Cardiac muscle cell (in vitro differentiated cells and primary cell): ENCODE data around the gene MUSTN1. TPM values are rescaled to one million over a fixed set of nuclear protein-coding genes. Genes with fewer than 3 reads are reported as not detected.

Experiments used
- DNase-seq, 2 donors: peaks; one replicate each; pipeline versions ENCODE4 v3.0.0 to v3.0.0-alpha.2; 2010 to 2017; ENCODE audit warnings: low read depth in 1 of 2, low spot score in 1 of 2
- H3K27ac ChIP-seq: fragments of 200-600 bp; sonication (generic); 2 replicates; pipeline ENCODE4 v1.5.1; 2016
- H3K27me3 ChIP-seq: fragments of 200-600 bp; sonication (generic); 2 replicates; pipeline ENCODE4 v1.6.0; 2016; ENCODE audit warnings: control low read depth
- H3K36me3 ChIP-seq: fragments of 200-600 bp; sonication (generic); 2 replicates; pipeline ENCODE4 v1.5.1; 2016; ENCODE audit warnings: control low read depth
- H3K4me1 ChIP-seq: fragments of 200-600 bp; sonication (generic); 2 replicates; pipeline ENCODE4 v1.8.1; 2017; ENCODE audit warnings: low read depth, mild to moderate bottlenecking, mixed run types
- H3K4me3 ChIP-seq: fragments of 200-600 bp; sonication (generic); 2 replicates; pipeline ENCODE4 v1.5.1; 2016; ENCODE audit warnings: mild to moderate bottlenecking
- H3K9me3 ChIP-seq: fragments of 200-600 bp; sonication (generic); 2 replicates; pipeline ENCODE4 v1.5.1; 2017; ENCODE audit warnings: low read depth, mild to moderate bottlenecking, control low read depth
- polyA plus RNA-seq: library from polyadenylated mRNA; unstranded; fragments of >200 nt; fragmentation: Nextera tagmentation; extraction: Ambion mirVana; gene quantifications from 2 replicates; pipeline ENCODE4 v1.2.1, GENCODE V29; 2016
- total RNA-seq: library from RNA; depleted of rRNA; stranded (reverse); fragments of >200 nt; gene quantifications from 2 replicates; pipeline ENCODE4 v1.2.3, GENCODE V29; 2016
- TF ChIP-seq, protein P1 (sequence below): IDR thresholded peaks from 2 replicates; pipeline ENCODE4 v1.5.1; 2012; ENCODE audit warnings: low read depth, mild to moderate bottlenecking, low read length

The MUSTN1 gene
- total and polyA plus RNA-seq, 2 experiments from 2014 or later: not detected

DNA sequence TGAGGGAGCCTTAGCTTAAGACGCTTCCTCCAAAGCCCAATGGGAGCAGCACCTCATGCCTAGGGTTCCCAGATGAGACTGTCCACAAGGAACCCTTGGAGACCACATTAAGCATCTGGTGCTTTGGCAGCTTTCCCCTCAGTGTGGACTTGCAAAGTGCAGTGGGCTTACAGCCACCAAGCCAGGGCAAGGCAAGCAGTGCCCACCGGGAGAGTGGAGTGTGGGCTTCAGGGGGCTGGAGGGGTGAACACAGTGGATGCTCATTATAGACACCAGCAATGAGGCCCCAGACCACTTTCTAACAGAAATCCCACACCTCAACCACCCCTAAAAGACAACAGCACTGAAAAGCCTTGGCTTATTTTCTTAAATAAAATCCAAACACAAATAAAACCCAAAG, 9.1 kb upstream of the MUSTN1 start:
- Histone ChIP-seq H3K27me3 (no peaks in the 10 kb centered on the region), H3K27ac (no peak overlapping the region), H3K4me3 (no peak overlapping the region), H3K36me3 (no peaks in the 10 kb centered on the region), H3K9me3 (no peaks in the 10 kb centered on the region), H3K4me1 (no peaks in the 10 kb centered on the region)
- TF ChIP-seq, protein P1, sequence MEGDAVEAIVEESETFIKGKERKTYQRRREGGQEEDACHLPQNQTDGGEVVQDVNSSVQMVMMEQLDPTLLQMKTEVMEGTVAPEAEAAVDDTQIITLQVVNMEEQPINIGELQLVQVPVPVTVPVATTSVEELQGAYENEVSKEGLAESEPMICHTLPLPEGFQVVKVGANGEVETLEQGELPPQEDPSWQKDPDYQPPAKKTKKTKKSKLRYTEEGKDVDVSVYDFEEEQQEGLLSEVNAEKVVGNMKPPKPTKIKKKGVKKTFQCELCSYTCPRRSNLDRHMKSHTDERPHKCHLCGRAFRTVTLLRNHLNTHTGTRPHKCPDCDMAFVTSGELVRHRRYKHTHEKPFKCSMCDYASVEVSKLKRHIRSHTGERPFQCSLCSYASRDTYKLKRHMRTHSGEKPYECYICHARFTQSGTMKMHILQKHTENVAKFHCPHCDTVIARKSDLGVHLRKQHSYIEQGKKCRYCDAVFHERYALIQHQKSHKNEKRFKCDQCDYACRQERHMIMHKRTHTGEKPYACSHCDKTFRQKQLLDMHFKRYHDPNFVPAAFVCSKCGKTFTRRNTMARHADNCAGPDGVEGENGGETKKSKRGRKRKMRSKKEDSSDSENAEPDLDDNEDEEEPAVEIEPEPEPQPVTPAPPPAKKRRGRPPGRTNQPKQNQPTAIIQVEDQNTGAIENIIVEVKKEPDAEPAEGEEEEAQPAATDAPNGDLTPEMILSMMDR: no peak
- DNase-seq: no peak

DNA sequence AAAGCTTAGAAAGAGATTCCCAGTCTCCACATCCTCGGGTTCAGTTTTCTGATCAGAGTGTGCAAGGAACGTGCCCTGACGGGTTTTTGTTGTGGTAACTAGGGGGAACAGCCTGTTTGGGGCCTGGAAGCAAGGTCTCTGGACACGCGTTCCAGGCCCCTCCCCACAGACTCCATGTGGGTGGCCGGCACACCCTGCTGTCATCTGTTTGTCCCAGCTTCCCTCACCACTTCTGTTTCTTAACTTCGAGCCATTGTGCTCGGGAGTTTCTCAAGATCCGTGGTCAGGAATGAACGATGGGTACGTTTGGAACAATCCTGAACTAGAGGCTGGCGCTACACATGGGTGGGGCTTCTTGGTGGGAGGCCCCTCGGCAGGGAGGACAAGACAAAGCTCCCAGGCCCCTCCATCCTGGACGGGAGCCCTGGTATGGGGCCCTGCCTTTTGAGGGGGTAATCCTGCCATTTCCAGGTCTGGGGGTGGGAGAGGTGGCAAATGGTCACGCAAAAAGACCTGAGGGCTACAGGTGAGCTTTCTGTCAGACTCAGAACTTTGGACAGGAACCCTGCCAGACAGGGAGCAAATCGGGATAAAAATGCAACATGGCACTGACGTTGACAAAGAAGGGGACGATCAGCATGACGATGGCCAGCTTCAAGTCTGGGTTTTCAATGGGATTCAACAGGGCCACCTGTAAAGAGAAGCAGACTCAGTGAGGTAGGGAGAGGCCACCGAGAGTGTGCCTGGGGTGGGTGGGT, 8.5 kb upstream of the MUSTN1 start:
- no peak for DNase-seq
- H3K27ac ChIP-seq: no peak overlapping the region
- no peaks in the 10 kb centered on the region for H3K9me3 ChIP-seq
- H3K4me1 ChIP-seq: no peaks in the 10 kb centered on the region
- TF ChIP-seq, protein P1: no peak
- H3K36me3 ChIP-seq: no peaks in the 10 kb centered on the region
- no peaks in the 10 kb centered on the region for H3K27me3 ChIP-seq
- H3K4me3 ChIP-seq: no peak overlapping the region

DNA sequence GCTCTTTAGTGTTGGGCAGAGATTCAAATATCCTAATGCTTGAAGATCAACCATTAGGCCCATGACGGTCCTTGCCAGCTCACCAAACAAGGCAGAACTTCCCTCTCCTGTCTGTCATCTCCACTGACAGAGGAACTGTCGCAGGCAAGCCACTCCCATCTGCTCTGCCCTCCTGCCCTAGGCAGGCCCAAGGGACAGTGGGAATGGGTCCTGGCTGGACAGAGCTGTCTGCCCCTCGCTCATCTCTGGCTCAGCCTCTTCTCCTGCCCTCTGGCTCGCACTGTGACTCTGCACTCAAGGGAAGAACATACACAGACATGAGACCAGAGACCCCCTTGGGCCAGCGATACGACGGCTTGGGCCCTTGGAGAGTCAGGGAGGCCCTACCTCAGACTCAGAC, 7.6 kb upstream of the MUSTN1 start:
- DNase-seq: no peak
- no peaks in the 10 kb centered on the region for H3K4me1 ChIP-seq
- no peak overlapping the region for H3K4me3 ChIP-seq
- TF ChIP-seq, protein P1: no peak
- no peak overlapping the region for H3K27ac ChIP-seq
- no peaks in the 10 kb centered on the region for H3K9me3 ChIP-seq
- no peaks in the 10 kb centered on the region for H3K27me3 ChIP-seq
- no peaks in the 10 kb centered on the region for H3K36me3 ChIP-seq

DNA sequence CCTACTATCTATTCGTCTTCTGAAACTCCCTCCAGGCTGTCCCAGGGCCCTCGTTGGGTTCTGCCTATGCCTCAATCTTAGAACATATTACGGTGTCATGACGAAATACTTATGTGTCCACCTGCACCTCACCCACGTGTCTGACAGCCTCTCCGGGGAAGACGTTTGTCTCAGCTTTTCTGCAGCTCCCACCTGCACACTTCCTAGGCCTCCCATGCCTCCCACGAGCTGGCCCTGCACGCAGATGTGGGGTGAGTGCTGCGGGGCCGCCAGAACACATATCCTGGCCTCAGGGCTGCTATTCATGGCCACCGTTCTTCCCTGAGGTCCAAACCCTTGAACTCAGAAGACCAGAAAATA, 7.1 kb upstream of the MUSTN1 start:
- no peaks in the 10 kb centered on the region for H3K27me3 ChIP-seq
- no peaks in the 10 kb centered on the region for H3K4me1 ChIP-seq
- no peak overlapping the region for H3K27ac ChIP-seq
- H3K9me3 ChIP-seq: no peaks in the 10 kb centered on the region
- H3K4me3 ChIP-seq: no peak overlapping the region
- TF ChIP-seq, protein P1: no peak
- H3K36me3 ChIP-seq: no peaks in the 10 kb centered on the region
- no peak for DNase-seq

DNA sequence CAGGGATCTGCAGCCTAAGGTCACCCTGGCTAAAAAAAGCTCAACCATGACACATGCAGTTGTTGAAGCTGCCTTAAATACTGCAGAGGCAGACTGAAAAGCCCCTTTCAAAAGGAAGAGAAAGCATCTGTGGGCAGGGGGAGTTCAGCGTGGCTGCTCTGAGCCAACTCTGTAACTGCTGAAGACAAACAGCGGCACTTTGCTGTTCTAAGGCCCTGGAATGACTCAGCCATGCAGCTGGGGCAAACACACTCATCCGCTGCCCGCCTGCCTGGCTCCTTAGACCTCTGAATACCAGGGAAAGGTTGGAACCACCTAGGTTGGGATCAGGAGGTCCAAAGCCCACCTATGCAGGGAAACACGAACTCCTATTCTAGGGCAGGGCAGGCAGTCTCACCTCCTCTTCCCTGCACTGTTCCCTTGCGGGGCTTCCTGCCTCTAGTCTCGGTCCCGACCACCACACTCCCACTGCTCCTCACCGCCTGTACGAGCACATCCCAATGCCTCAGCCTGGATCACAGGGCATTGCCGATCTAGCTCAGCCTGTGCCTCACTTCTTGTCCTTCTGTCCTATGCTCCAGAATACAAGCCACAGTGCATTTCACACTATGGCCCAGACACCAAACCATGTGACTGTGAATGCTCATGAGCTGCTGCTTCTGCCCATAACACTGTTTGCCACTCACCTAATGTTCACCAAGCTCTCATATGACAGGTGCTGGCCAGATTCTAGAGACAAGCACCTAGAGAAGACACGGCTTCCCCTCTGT, 6.6 kb upstream of the MUSTN1 start:
- Histone ChIP-seq H3K36me3 (no peaks in the 10 kb centered on the region), H3K4me3 (no peak overlapping the region), H3K9me3 (no peaks in the 10 kb centered on the region), H3K4me1 (no peaks in the 10 kb centered on the region), H3K27me3 (no peaks in the 10 kb centered on the region), H3K27ac (no peak overlapping the region)
- no peak for DNase-seq
- TF ChIP-seq, protein P1: no peak
